Activated CD4-positive, CD25-positive, alpha-beta regulatory T cell treated with anti-CD3 and anti-CD28 coated beads, Interleukin-2, amount 50 U/mL, for 24 hours (primary cell): Measurements from ENCODE around the gene TRIP10.

Experiments
- ATAC-seq, 2 donors: fragments of 150-1000 bp; cut with Tn5 transposase; one replicate each; pipeline ENCODE4 v1.10.0; 2021; ENCODE audit warnings: mild to moderate bottlenecking in 1 of 2, moderate library complexity in 1 of 2

The TRIP10 gene

DNA sequence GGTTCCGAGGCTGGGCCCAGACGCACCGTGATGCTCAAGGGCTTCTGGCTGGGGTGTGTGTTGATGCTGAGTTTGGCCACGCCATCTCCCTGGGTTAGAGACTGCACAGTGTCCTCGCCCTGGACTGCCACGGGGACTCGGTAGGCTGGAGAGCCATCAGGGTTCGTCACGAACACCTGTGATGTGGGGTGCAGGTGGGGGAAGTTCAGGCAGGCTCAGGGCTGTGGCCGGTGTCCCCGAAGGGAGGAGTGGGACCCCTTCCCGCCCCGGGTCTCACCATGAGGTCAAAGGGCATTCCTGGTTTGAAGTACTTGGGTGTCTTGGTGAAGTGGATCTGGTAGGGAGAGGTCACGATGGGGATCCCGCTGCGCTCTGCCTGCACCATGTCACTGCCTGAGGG is 27.2 kb upstream of the TRIP10 start:
- ATAC-seq: no peak

GRCh38 chr19:6712692-6713670 is 26.5 kb upstream of the TRIP10 start:
- ATAC-seq: no peak

- ATAC-seq: no peak
Measured at GRCh38 chr19:6713773-6714692, 25.4 kb upstream of the TRIP10 start.

- no peak for ATAC-seq
Measured at GRCh38 chr19:6714749-6715555, 24.5 kb upstream of the TRIP10 start.

GRCh38 chr19:6716610-6716970 is 22.9 kb upstream of the TRIP10 start:
- ATAC-seq: no peak

- no peak for ATAC-seq
Measured at GRCh38 chr19:6717036-6717435, 22.4 kb upstream of the TRIP10 start.

DNA sequence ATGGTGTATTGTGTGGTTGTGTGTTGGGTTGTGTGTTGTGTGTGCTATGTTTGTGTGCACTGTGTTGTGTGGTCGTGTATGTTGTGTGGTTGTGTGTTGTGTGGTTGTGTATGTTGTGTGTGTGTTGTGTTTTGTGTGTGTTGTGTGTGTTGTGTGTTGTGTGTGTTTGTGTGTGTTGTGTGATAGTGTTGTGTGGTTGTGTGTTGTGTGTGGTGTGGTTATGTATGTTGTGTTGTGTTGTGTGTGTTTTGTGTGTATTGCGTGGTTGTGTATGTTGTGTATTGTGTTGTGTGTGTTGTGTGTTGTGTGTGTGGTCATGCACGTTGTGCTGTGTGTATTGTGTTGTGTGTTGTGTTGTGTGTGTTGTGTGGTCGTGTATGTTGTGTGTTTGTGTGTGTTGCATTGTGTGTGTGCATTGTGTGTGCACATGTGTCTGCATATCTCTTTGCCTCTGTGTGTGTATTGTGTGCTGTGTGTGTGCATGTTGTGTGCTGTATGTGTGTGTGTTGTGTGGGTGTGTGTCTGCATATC is 22.0 kb upstream of the TRIP10 start:
- ATAC-seq: no peak

GRCh38 chr19:6718111-6718740 is 21.3 kb upstream of the TRIP10 start:
- no peak for ATAC-seq

DNA sequence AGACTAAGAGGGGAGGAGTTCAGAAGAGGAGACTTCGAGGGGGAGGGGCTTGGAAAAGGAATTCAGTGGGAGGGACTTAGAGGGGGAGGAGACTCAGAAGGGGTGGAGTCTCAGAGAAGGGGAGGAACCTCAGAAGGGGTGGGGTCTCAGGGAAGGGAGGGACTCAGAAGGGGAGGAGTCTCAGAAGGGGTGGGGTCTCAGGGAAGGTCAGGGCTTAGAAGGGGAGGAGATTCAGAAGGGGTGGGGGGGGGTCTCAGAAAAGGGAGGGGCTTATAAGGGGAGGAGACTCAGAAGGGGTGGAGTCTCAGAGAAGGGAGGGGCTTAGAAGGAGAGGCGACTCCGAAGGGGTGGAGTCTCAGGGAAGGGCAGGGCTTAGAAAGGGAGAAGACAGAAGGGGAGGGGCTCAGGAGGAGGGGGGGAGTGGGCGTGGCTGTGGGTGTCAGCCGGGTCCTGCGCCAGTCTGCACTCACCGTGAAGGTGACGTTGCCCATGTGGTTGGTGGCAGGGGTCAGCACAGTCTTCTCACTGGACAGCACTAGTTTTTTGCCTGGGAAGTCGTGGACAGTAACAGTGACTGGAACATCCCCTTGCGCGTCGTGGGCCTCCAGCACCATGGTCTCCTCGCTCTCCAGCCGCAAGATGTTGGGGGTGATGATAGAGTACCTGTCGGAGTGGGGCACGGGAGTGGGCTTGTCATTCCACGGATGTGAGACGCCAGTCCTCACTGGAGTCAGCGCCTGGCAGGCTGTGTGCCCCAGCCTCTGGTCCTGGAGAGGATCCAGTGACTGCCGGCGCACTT is 20.5 kb upstream of the TRIP10 start:
- peak in 1 of 2 donors; percentile 46 for ATAC-seq

DNA sequence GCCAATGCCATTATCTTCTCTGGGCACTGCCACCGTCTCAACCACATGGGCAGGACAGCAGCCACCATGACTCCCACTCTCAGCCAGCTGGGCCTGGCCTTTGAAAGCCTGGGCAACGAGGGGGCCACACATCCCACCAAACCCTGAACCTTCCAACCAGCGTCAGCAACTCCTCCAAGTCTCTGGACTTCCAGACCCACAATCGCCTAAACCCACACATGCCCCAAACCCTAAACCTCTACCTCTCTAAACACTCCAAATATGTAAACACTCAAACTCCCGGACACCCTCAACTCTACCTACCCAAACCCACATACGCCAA is 20.0 kb upstream of the TRIP10 start:
- no peak for ATAC-seq

- no peak for ATAC-seq
Measured at GRCh38 chr19:6719992-6720368, 19.5 kb upstream of the TRIP10 start.

GRCh38 chr19:6720369-6721137 is 18.9 kb upstream of the TRIP10 start, which contains the start of gene C3:
TSS of gene C3 (minus strand) at chr19:6720650. CDS start at chr19:6720589, 61 bp downstream.
- ATAC-seq: no peak

GRCh38 chr19:6721138-6721474 is 18.4 kb upstream of the TRIP10 start:
- no peak for ATAC-seq

DNA sequence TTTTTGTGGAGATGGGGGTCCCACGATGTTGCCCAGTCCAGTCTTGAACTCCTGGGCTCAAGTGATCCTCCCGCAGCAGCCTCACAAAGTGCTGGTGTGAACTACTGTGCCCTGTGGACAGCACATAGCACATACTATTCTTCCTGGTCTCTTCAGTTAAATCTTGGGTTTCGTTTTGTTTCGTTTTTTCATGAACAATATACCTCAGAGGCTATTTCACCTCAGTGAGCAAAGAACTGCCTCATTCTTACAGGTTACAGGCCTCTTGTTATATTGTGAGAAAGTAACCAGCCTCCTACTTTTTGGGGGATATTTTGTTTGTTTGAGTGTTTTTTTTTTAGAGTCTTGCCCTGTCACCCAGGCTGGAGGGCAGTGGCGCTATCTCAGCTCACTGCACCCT is 17.7 kb upstream of the TRIP10 start:
- peak in 1 of 2 donors; percentile 17 for ATAC-seq

DNA sequence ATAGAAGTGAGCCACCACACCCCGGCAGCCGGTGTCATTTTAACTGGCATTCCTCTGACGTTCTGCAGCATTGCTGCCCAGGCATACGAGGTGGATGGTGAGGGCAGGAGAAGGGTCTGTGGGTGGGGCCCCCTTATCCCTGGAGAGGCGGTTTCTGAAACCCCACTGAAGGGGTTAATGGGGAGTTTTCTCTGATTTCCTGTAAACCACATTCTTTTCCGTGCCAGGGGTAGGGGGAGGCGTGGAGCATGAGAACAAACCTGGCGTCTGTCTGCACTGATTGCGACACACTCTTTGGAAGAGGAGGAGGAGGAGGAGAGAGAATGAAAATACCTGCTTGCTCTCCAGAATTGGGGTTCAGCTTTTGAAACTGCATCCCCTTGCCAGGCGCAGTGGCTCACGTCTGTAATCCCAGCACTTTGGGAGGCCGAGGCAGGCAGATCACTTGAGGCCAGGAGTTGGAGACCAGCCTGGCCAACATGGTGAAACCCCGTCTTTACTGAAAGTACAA is 16.3 kb upstream of the TRIP10 start:
- ATAC-seq: no peak

DNA sequence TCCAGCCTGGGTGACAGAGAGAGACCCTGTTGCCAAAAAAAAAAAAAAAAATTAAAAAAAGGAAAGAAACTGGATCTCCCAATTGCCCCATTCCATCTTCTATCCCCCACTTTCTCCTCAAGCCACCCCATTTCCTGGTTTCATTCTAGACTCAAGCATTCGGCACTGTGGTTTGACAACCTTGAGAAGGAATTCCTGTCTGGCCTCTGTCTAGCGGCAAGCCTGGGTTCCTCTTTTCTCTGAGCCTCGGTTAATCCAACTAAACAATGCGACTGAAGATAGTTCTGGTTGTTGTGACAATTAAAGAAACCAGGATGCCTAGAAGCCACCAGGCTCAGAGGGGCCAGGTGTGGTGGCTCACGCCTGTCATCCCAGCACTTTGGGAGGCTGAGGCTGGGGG is 15.7 kb upstream of the TRIP10 start:
- ATAC-seq: no peak

DNA sequence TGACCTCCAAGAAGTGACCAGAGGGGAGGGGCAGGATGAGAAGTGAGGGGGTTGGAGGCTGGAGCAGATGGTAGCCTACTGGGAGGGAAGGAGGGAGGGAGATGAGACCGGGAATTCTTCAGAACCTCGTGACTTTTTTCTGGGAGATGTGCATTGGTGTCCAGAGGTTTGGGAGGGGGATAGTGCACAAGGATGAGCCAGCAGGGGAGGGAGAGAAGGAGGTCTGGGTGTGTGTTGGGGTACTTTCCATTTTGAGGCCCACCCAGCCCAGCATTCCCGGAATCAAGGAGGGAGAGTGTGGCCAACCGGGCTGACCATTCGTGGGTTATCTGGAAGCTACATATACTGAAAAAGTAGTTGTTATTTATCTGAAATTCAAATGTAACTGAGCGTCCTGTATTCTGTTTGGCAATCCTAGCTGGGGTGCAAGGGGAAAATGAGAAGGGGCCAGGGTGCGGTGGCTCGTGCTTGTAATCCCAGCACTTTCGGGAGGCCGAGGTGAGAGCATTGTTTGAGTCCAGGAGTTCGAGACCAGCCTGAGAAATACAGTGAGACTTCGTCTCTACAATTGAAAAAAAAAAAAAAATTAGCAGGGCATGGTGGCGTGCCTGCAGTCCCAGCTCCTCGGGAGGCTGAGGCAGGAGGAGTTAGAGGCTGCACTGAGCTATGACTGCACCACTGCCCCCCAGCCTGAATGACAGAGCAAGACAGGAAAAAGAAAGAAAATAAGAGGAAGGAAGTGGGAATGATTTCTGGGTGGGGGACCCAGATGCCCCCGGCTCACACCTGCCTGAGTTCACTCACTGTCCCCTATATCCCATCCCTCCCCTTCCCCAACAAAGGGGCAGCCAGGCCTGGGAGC is 14.6 kb upstream of the TRIP10 start:
- ATAC-seq: no peak

GRCh38 chr19:6725513-6726231 is 13.8 kb upstream of the TRIP10 start:
- no peak for ATAC-seq

DNA sequence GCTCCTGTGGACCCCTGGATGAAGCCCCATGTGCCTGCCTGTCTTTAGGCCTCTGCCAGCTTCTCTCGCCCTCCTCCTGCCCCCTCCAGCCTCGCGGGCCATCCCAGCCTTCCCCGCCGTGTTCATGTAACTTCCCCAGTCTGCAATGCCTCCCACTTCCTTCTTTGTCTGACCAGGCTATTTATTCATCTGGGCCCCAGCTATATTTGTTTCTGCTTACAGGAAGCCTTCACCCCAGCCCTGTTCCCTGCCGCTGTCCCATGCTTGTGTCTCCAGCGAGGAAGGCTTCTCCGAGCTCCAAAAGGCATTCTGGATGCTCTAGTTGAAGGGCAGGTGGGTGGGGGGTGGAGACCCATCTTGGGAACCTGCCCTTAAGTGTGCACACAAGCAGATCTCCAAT is 11.1 kb upstream of the TRIP10 start:
- no peak for ATAC-seq
